Left ventricle myocardium inferior (tissue), 1 donor: ENCODE measurements around the gene IGF1R. TPM values are rescaled to one million over a fixed set of nuclear protein-coding genes. Genes with fewer than 3 reads are reported as not detected.
A peak's percentile ranks its signal among the peaks of the same experiment; 100 is the strongest.

Experiments
- DNase-seq: peaks from one replicate; pipeline ENCODE4 v3.0.0-alpha.2; 2020
- H3K27ac ChIP-seq: fragments of 200-600 bp; replicated peaks from 2 replicates; pipeline ENCODE4 v1.8.0; 2021
- H3K27me3 ChIP-seq: fragments of 200-600 bp; 2 replicates; pipeline ENCODE4 v1.8.0; 2021; ENCODE audit warnings: low read depth
- H3K36me3 ChIP-seq: fragments of 200-600 bp; 2 replicates; pipeline ENCODE4 v1.8.0; 2021
- H3K4me1 ChIP-seq: fragments of 200-600 bp; 2 replicates; pipeline ENCODE4 v1.8.0; 2021
- H3K4me3 ChIP-seq: fragments of 200-600 bp; 2 replicates; pipeline ENCODE4 v1.8.0; 2021; ENCODE audit warnings: mild to moderate bottlenecking, moderate library complexity
- H3K9me3 ChIP-seq: fragments of 200-600 bp; replicated peaks from 2 replicates; pipeline ENCODE4 v1.8.0; 2021
- intact Hi-C: fragments of 100-400 bp; cut with micrococcal nuclease; formaldehyde crosslinking; loops from one replicate; pipeline ENCODE4 v1.11.0; 2022
- total RNA-seq: library from RNA; stranded (reverse); fragmentation: NEBNext Ultra II Directional; extraction: Animal tissue kit (Norgen Biotek cat#: 25700); gene quantifications from one replicate; pipeline ENCODE4 v1.2.1, GENCODE V29; 2021
- TF ChIP-seq, protein P1 (sequence below): fragments of 200-600 bp; IDR thresholded peaks from 2 replicates; pipeline ENCODE4 v1.8.0; 2021; ENCODE audit warnings: antibody characterized with exemption, mild to moderate bottlenecking, borderline replicate concordance
- donor health status: DM: no; HTN: yes; CAD: no; lungs with severe emphysema.

The IGF1R gene
- total RNA-seq, 1 donor from 2014 or later = 37.2 TPM

DNA sequence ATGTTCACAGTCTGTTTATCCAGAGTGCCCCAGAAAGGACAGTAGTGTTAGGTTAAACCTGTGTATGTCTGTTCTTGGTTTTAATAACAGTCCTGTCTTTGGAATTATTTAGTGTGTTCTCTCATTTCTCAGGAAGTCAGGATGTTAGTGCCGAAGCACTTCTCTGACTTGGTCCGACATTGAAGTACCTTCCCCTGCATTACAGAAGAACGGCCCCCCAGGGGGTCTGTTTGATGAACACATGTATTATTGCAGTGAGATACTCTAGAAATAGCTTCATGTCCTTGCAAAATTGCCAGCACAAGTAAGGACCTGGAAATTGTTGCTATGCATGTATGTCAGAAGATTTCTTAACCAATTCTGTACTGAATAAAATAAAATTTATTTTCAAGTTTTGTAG lies 110.9 kb downstream of the IGF1R start:
- no peaks in the 10 kb centered on the region for H3K36me3 ChIP-seq
- H3K9me3 ChIP-seq = no peaks in the 10 kb centered on the region
- no peak for DNase-seq
- no peak overlapping the region for H3K4me3 ChIP-seq
- H3K27me3 ChIP-seq = no peaks in the 10 kb centered on the region
- TF ChIP-seq, protein P1, sequence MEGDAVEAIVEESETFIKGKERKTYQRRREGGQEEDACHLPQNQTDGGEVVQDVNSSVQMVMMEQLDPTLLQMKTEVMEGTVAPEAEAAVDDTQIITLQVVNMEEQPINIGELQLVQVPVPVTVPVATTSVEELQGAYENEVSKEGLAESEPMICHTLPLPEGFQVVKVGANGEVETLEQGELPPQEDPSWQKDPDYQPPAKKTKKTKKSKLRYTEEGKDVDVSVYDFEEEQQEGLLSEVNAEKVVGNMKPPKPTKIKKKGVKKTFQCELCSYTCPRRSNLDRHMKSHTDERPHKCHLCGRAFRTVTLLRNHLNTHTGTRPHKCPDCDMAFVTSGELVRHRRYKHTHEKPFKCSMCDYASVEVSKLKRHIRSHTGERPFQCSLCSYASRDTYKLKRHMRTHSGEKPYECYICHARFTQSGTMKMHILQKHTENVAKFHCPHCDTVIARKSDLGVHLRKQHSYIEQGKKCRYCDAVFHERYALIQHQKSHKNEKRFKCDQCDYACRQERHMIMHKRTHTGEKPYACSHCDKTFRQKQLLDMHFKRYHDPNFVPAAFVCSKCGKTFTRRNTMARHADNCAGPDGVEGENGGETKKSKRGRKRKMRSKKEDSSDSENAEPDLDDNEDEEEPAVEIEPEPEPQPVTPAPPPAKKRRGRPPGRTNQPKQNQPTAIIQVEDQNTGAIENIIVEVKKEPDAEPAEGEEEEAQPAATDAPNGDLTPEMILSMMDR = no peak
- intact Hi-C loops = no loop called here
- peaks cover 68% of the 10 kb centered on the region for H3K4me1 ChIP-seq
- H3K27ac ChIP-seq = no peak overlapping the region

DNA sequence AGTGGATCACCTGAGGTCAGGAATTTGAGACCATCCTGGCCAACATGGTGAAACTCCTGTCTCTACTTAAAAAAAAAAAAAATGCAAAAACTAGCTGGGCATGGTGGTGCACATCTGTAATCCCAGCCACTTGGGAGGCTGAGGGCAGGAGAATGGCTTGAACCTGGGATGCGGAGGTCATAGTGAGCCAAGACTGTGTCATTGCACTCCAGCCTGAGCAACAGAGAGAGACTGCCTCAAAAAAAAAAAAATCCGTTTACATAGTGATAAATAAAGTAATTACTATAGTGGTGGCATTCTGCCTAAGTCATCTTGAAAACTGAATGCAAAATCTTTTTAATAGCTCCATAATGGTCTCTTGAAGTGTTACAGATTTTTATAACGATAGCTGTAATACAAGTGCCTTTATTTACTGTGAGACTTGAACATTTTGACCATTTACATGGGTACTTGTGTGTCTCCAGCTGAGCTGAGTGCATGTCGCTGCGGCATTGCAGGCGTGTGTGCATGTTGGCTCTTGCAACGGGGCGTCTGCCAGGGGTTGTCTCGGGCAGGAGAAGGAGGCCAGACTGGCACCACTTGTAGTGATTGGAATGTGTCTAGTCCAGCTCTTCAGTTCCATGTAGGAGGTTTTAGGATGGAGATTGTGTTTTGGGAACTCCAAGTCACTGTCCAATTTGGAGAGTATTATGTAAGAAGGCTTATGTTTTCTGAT lies 111.9 kb downstream of the IGF1R start:
- Histone ChIP-seq H3K27ac (no peak overlapping the region), H3K4me3 (no peak overlapping the region), H3K27me3 (no peaks in the 10 kb centered on the region), H3K9me3 (no peaks in the 10 kb centered on the region), H3K4me1 (peaks cover 65% of the 10 kb centered on the region), H3K36me3 (no peaks in the 10 kb centered on the region)
- TF ChIP-seq, protein P1 = no peak
- intact Hi-C loops = no loop called here
- peak; percentile 52 for DNase-seq

DNA sequence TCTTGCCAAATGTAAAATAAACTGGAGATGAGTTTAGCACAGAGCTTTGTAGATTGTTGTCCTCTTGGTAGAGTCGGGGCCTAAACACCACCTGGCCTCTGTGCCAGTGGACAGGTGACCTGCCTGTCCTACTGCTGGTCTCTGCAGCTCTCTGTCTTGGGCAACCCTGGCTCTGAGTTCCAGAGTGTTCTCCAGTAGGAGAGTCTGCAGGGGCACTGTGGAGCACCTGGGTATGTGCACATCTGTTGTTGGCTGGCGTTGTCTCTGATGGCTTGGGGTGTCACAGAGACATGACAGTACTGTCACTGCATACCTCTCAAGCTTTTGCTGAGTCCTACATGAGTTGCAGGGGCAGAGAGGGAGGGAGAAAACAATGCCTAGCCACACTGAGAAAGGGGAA lies 112.6 kb downstream of the IGF1R start:
- TF ChIP-seq, protein P1 = no peak
- H3K27ac ChIP-seq = no peak overlapping the region
- no peaks in the 10 kb centered on the region for H3K36me3 ChIP-seq
- no peak for DNase-seq
- H3K9me3 ChIP-seq = no peaks in the 10 kb centered on the region
- no peak overlapping the region for H3K4me3 ChIP-seq
- no peaks in the 10 kb centered on the region for H3K27me3 ChIP-seq
- intact Hi-C loops = no loop called here
- H3K4me1 ChIP-seq = peaks cover 63% of the 10 kb centered on the region

DNA sequence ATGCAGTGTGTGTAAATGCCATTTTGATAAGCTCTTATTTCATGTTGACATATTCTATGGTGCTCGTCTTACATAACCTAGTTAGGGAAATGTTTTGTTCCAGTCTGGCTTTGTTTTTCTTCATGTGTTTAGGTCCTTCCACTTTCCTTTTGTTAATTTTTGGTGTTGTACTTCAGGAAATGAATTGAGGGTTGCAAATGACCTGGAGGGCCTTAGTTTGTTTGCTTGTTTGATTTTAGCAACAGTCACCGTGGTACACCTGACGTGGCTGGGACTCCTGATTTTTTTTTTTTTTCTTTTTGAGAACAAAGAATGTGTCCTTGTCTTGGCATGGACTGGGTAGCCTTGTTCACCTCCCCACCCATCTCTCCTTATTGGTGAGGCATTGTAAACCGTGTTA lies 114.8 kb downstream of the IGF1R start:
- Histone ChIP-seq H3K27me3 (no peaks in the 10 kb centered on the region), H3K4me3 (no peak overlapping the region), H3K27ac (peak overlapping the region; percentile 4), H3K36me3 (no peaks in the 10 kb centered on the region), H3K4me1 (peaks cover 71% of the 10 kb centered on the region), H3K9me3 (no peaks in the 10 kb centered on the region)
- no peak for DNase-seq
- intact Hi-C loops = no loop called here
- TF ChIP-seq, protein P1 = no peak

DNA sequence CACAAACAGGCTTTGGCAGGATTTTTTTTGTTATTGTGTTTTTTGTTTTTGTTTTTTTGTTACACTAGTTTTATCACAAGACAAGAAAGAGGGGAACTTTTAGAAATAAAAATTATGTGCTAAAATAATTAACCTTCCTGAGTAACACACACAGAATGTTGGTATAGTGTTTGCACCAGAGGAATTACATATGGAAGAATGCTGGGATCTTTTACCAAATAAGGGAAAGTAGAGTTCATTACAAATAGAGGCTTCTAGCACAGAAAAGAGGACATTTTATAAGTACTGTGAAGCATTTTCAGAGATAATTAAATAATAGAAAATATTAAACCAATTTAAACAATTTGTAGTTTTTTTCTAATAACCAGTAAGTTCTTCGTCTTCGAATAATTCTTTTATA lies 116.0 kb downstream of the IGF1R start:
- no peaks in the 10 kb centered on the region for H3K27me3 ChIP-seq
- no peak overlapping the region for H3K4me3 ChIP-seq
- no peak for DNase-seq
- no peaks in the 10 kb centered on the region for H3K9me3 ChIP-seq
- intact Hi-C loops = no loop called here
- no peaks in the 10 kb centered on the region for H3K36me3 ChIP-seq
- TF ChIP-seq, protein P1 = no peak
- peaks cover 65% of the 10 kb centered on the region for H3K4me1 ChIP-seq
- no peak overlapping the region for H3K27ac ChIP-seq
